GM12878 (cell line): ENCODE measurements around the gene CCNY. TPM values are rescaled to one million over a fixed set of nuclear protein-coding genes. Genes with fewer than 3 reads are reported as not detected.
A peak's percentile ranks its signal among the peaks of the same experiment; 100 is the strongest.

ENCODE experiments used
- ATAC-seq: fragments of 200-7000 bp; cut with Tn5 transposase; 3 replicates; pipeline ENCODE4 v1.9.1; 2020; ENCODE audit warnings: mild to moderate bottlenecking, moderate library complexity
- BruUV-seq: library from RNA; stranded (reverse); fragments of 400-500 nt; replicated peaks from 2 replicates; lab custom pipeline; 2021; lab: Mats Ljungman, UMichigan
- CTCF ChIA-PET: fragments of 300-600 bp; sonication (Branson Sonifier 250); formaldehyde crosslinking; extraction: SDS; loops from one replicate; lab custom pipeline; 2021; ENCODE audit warnings: inconsistent platforms; lab: Yijun Ruan, JAX
- POLR2A ChIA-PET: fragments of 350-600 bp; formaldehyde crosslinking; extraction: SDS; loops from one replicate; lab custom pipeline; 2021; ENCODE audit warnings: inconsistent platforms; lab: Charles Lee
- RAD21 ChIA-PET: fragments of 300-600 bp; sonication (Branson Sonifier 250); formaldehyde crosslinking; loops from one replicate; lab custom pipeline; 2023; ENCODE audit warnings: antibody characterized with exemption; ENCODE audit not compliant: unreplicated experiment; lab: Charles Lee
- SMC1A ChIA-PET: fragments of 300-600 bp; sonication (Branson Sonifier 250); formaldehyde crosslinking; loops from one replicate; lab custom pipeline; 2023; ENCODE audit not compliant: unreplicated experiment, uncharacterized antibody; lab: Charles Lee
- DNase-seq: peaks from one replicate; pipeline ENCODE4 v3.0.0-alpha.2; 2011; ENCODE audit warnings: low read depth, low spot score
- FAIRE-seq: peaks from 3 replicates; lab custom pipeline; 2011; peaks lifted over from hg19 to GRCh38; lab: Jason Lieb, UNC
- H2AFZ ChIP-seq: 2 replicates; pipeline ENCODE4 v1.6.0; 2011; ENCODE audit warnings: low read depth, low read length, control low read depth; ENCODE audit not compliant: control insufficient read depth
- H3K27ac ChIP-seq: 2 replicates; pipeline ENCODE4 v1.5.1; 2011; ENCODE audit warnings: control low read depth; ENCODE audit not compliant: control insufficient read depth, insufficient read depth
- H3K27me3 ChIP-seq, 2 experiments: replicated peaks in 1 of 2; 2 replicates each; pipeline versions ENCODE4 v1.6.0 to v1.6.1; 2011; ENCODE audit warnings: low read length in 1 of 2; ENCODE audit not compliant: control insufficient read depth in 2 of 2, insufficient read depth in 2 of 2
- H3K36me3 ChIP-seq, 2 experiments: 2 replicates each; pipeline ENCODE4 v1.5.1; 2011; ENCODE audit warnings: low read length in 1 of 2; ENCODE audit not compliant: control insufficient read depth in 2 of 2, insufficient read depth in 2 of 2
- H3K4me1 ChIP-seq: 2 replicates; pipeline ENCODE4 v1.6.1; 2011; ENCODE audit warnings: mild to moderate bottlenecking, low read length, moderate library complexity, mixed read lengths; ENCODE audit not compliant: control insufficient read depth, insufficient read depth
- H3K4me2 ChIP-seq: 2 replicates; pipeline ENCODE4 v1.6.0; 2011; ENCODE audit warnings: control low read depth; ENCODE audit not compliant: control insufficient read depth, insufficient read depth
- H3K4me3 ChIP-seq: fragments of 200-600 bp; sonication (generic); 2 replicates; pipeline ENCODE4 v1.5.1; 2016
- H3K79me2 ChIP-seq: 2 replicates; pipeline ENCODE4 v1.6.0; 2011; ENCODE audit warnings: low read length; ENCODE audit not compliant: control insufficient read depth, insufficient read depth
- H3K9ac ChIP-seq: 2 replicates; pipeline ENCODE4 v1.8.0; 2011; ENCODE audit warnings: low read length, control low read depth, mixed read lengths; ENCODE audit not compliant: control insufficient read depth, insufficient read depth
- H3K9me3 ChIP-seq: replicated peaks from 3 replicates; pipeline ENCODE4 v1.5.1; 2011; ENCODE audit warnings: mild to moderate bottlenecking, low read length; ENCODE audit not compliant: control insufficient read depth, insufficient read depth
- H4K20me1 ChIP-seq: 2 replicates; pipeline ENCODE4 v1.6.0; 2011; ENCODE audit not compliant: control insufficient read depth, insufficient read depth
- CBX3 ChIP-seq: fragments of 200-600 bp; sonication (generic); IDR thresholded peaks from 2 replicates; pipeline ENCODE4 v1.6.1; 2016; ENCODE audit warnings: low read depth, borderline replicate concordance
- CBX5 ChIP-seq: sonication (generic); IDR thresholded peaks from 2 replicates; pipeline ENCODE4 v1.6.1; 2016; ENCODE audit warnings: low read depth, moderate library complexity, mild to moderate bottlenecking, inconsistent platforms
- CREM ChIP-seq: IDR thresholded peaks from 2 replicates; pipeline ENCODE4 v1.6.1; 2014; ENCODE audit warnings: antibody characterized with exemption, low read depth
- MTA2 ChIP-seq: fragments of 450-650 bp; IDR thresholded peaks from 2 replicates; pipeline ENCODE4 v1.6.1; 2016; ENCODE audit warnings: low read depth, mild to moderate bottlenecking, moderate library complexity
- MXI1 ChIP-seq: fragments of 150-350 bp; IDR thresholded peaks from 2 replicates; pipeline ENCODE4 v1.6.1; 2011; ENCODE audit warnings: low read depth, mild to moderate bottlenecking, inconsistent platforms, low read length, improper control_type of control experiment
- MYB ChIP-seq: fragments of 150-350 bp; IDR thresholded peaks from 2 replicates; pipeline ENCODE4 v1.6.1; 2014; ENCODE audit warnings: mild to moderate bottlenecking, low read depth, low read length, borderline replicate concordance
- NBN ChIP-seq: fragments of 450-650 bp; IDR thresholded peaks from 2 replicates; pipeline ENCODE4 v1.6.1; 2016
- SMARCA5 ChIP-seq: fragments of 450-650 bp; IDR thresholded peaks from 2 replicates; pipeline ENCODE4 v1.6.1; 2017; ENCODE audit warnings: mild to moderate bottlenecking
- SRF ChIP-seq, 2 experiments: IDR thresholded peaks; 2 replicates each; pipeline ENCODE4 v1.6.1; 2011; ENCODE audit warnings: low read depth in 2 of 2, low read length in 2 of 2, mild to moderate bottlenecking in 1 of 2, moderate library complexity in 1 of 2
- ZBTB33 ChIP-seq: fragments of 450-650 bp; IDR thresholded peaks from 2 replicates; pipeline ENCODE4 v1.6.1; 2017; ENCODE audit warnings: mild to moderate bottlenecking
- ZNF622 ChIP-seq: fragments of 450-650 bp; IDR thresholded peaks from 2 replicates; pipeline ENCODE4 v1.6.1; 2017; ENCODE audit warnings: mild to moderate bottlenecking, inconsistent platforms
- ZNF687 ChIP-seq: fragments of 450-650 bp; IDR thresholded peaks from 2 replicates; pipeline ENCODE4 v1.6.1; 2017; ENCODE audit warnings: mild to moderate bottlenecking, moderate library complexity
- WGBS: methylation state at CpG from one replicate; pipeline ENCODE4 v1.1.6; 2016; ENCODE audit warnings: low lambda C conversion rate; ENCODE audit not compliant: insufficient replicate concordance, insufficient coverage; ENCODE audit errors: missing lambda C conversion rate; 5-methylcytosine and 5-hydroxymethylcytosine counted together
- in situ Hi-C: fragments of 300-500 bp; cut with MboI; formaldehyde crosslinking; loops from 9 replicates; pipeline ENCODE4 v1.14.3; 2018; ENCODE audit warnings: mixed read lengths
- intact Hi-C: fragments of 100-400 bp; cut with micrococcal nuclease; formaldehyde crosslinking; loops from one replicate; pipeline ENCODE4 v1.14.2; 2022; ENCODE audit not compliant: unreplicated experiment
- polyA plus RNA-seq, 11 experiments: library from polyadenylated mRNA; depleted of rRNA in 4 of 11; unstranded in 6 of 11; stranded (reverse) in 5 of 11; fragments of >200 nt; fragmentation: Nextera tagmentation in 4 of 11; fragmentation: Illumina TruSeq in 1 of 11; extraction: Ambion mirVana in 4 of 11; extraction: Trizol in 1 of 11; gene quantifications; 1 replicate in 1 of 11; 2 replicates in 10 of 11; pipeline versions ENCODE4 v1.2.1 to v1.2.3, GENCODE V29; 2011 to 2016; ENCODE audit warnings: inconsistent platforms in 2 of 11, missing spikeins in 2 of 11, low read depth in 1 of 11
- total RNA-seq, 4 experiments: library from RNA; depleted of rRNA in 3 of 4; stranded (reverse); fragments of >200 nt in 3 of 4; fragmentation: Illumina TruSeq in 1 of 4; extraction: Trizol in 1 of 4; gene quantifications; 2 replicates each; pipeline versions ENCODE4 v1.2.1 to v1.2.3, GENCODE V29; 2013 to 2021

CCNY gene
- total and polyA plus RNA-seq, 10 of the 15 experiments (the other 5 are each of a cell fraction or from before 2014, with no cell fraction given), result 3.6 to 50.0 (median 26.1) TPM

GRCh38 chr10:35451151-35452016 is 115.1 kb downstream of the CCNY start (continued):
- TF ChIP-seq CREM (no peak), SRF (IDR thresholded peaks at IDR 0.05; ENCODE audit: low read depth in 2 of 2, low read length in 2 of 2) (no peak)

GRCh38 chr10:35452171-35452570 is 115.9 kb downstream of the CCNY start:
- intact Hi-C loops, result loop anchor here (10.0 kb wide), 1 partner anchor 327 kb away; the partner anchor contains the start of gene CREM
- H3K9ac ChIP-seq, result no peak overlapping the region
- H3K27ac ChIP-seq, result peak overlapping the region; percentile 15; the same call in 1 of the 2 replicates
- FAIRE-seq (no peak), ATAC-seq (peak; percentile 11; the same call in 2 of the 3 replicates), DNase-seq (no peak)
- WGBS, result 0% methylated on average over 1 of the region's 1 CpG
- in situ Hi-C loops, result no loop called here
- peak overlapping the region; percentile 19; the same call in 1 of the 2 replicates for H3K4me2 ChIP-seq
- peaks cover 35% of the 10 kb centered on the region for H3K4me1 ChIP-seq
- no peaks in the 10 kb centered on the region for H4K20me1 ChIP-seq
- TF ChIP-seq MXI1 (no peak), CBX3 (no peak), MTA2 (no peak), ZNF622 (no peak), SMARCA5 (no peak), MYB (no peak), ZBTB33 (no peak), NBN (no peak), CBX5 (no peak), ZNF687 (no peak)
- no peaks in the 10 kb centered on the region for H3K27me3 ChIP-seq
- no peak overlapping the region for H3K4me3 ChIP-seq
- ChIA-PET SMC1A (interaction anchor here (1.1 to 1.4 kb wide), 2 partner anchors 9 to 35 kb away, joined by 3 to 4 read pairs; no protein-coding TSS in a partner anchor), POLR2A (no interaction called here), CTCF (interaction anchor here (1.0 kb wide), 1 partner anchor 13 kb away, joined by 3 read pairs; no protein-coding TSS in a partner anchor), RAD21 (interaction anchor here (0.6 kb wide), 1 partner anchor 201 kb away, joined by 3 read pairs; no protein-coding TSS in a partner anchor)
- H3K9me3 ChIP-seq, result no peaks in the 10 kb centered on the region
- no peak overlapping the region for H2AFZ ChIP-seq
- BruUV-seq, result no TSS peak
- H3K36me3 ChIP-seq, result no peaks in the 10 kb centered on the region
- peaks cover 20% of the 10 kb centered on the region for H3K79me2 ChIP-seq
